DOHH2 (cell line): ENCODE data around the gene SCUBE1.

Source experiments
- H3F3A ChIP-seq: fragments of 200-600 bp; sonication (generic), shearing (Covaris generic); 2 replicates; pipeline ENCODE4 v1.6.0; 2016; ENCODE audit warnings: antibody characterized with exemption, mild to moderate bottlenecking; ENCODE audit not compliant: control insufficient read depth, insufficient read depth
- H3K27ac ChIP-seq: fragments of 200-600 bp; sonication (generic); 2 replicates; pipeline ENCODE4 v1.5.1; 2014; ENCODE audit warnings: low read depth, mild to moderate bottlenecking, low read length, moderate library complexity
- H3K27me3 ChIP-seq: fragments of 200-600 bp; sonication (generic); 2 replicates; pipeline ENCODE4 v1.6.1; 2014; ENCODE audit warnings: mild to moderate bottlenecking, low read length, mixed read lengths; ENCODE audit not compliant: control insufficient read depth
- H3K36me3 ChIP-seq: fragments of 200-600 bp; sonication (generic); 2 replicates; pipeline ENCODE4 v1.6.1; 2014; ENCODE audit warnings: mild to moderate bottlenecking, low read length, moderate library complexity, mixed read lengths; ENCODE audit not compliant: control insufficient read depth
- H3K4me1 ChIP-seq: fragments of 200-600 bp; sonication (generic); 2 replicates; pipeline ENCODE4 v1.6.1; 2014; ENCODE audit warnings: mild to moderate bottlenecking, low read length, mixed read lengths; ENCODE audit not compliant: control insufficient read depth
- H3K4me2 ChIP-seq: fragments of 200-600 bp; sonication (generic); 2 replicates; pipeline ENCODE4 v1.6.0; 2014; ENCODE audit warnings: mild to moderate bottlenecking, low read length, moderate library complexity
- H3K4me3 ChIP-seq: fragments of 200-600 bp; sonication (generic); 2 replicates; pipeline ENCODE4 v1.5.1; 2014; ENCODE audit warnings: mild to moderate bottlenecking, low read length, mixed read lengths
- H3K79me2 ChIP-seq: fragments of 200-600 bp; sonication (generic); 2 replicates; pipeline ENCODE4 v1.6.1; 2014; ENCODE audit warnings: mild to moderate bottlenecking, low read length, mixed read lengths; ENCODE audit not compliant: control insufficient read depth
- H3K9me2 ChIP-seq: fragments of 200-600 bp; sonication (generic); replicated peaks from 2 replicates; pipeline ENCODE4 v1.6.1; 2014; ENCODE audit warnings: mild to moderate bottlenecking, low read length, mixed read lengths; ENCODE audit not compliant: control insufficient read depth
- H3K9me3 ChIP-seq: fragments of 200-600 bp; sonication (generic); 2 replicates; pipeline ENCODE4 v1.6.1; 2014; ENCODE audit warnings: antibody characterized with exemption, low read length, mixed read lengths; ENCODE audit not compliant: control insufficient read depth, insufficient read depth
- H4K20me1 ChIP-seq: fragments of 200-600 bp; sonication (generic); 2 replicates; pipeline ENCODE4 v1.6.0; 2014; ENCODE audit warnings: low read depth, mild to moderate bottlenecking, antibody characterized with exemption, low read length, moderate library complexity; ENCODE audit not compliant: control insufficient read depth, insufficient read depth
- CTCF ChIP-seq: fragments of 200-600 bp; sonication (generic); IDR thresholded peaks from one replicate; pipeline ENCODE4 v1.5.1; 2014; ENCODE audit warnings: antibody characterized with exemption, mild to moderate bottlenecking, low read depth, low read length; ENCODE audit not compliant: poor library complexity, severe bottlenecking
- EZH2phosphoT487 ChIP-seq: fragments of 200-600 bp; sonication (generic); IDR thresholded peaks from 2 replicates; pipeline ENCODE4 v1.6.1; 2017; ENCODE audit warnings: borderline replicate concordance, mild to moderate bottlenecking, antibody characterized with exemption, low read length, moderate library complexity, mixed read lengths

Gene SCUBE1

GRCh38 chr22:43343262-43343669 is at the start of gene SCUBE1:
TSS of gene SCUBE1 (minus strand) at chr22:43343372. CDS start at chr22:43343261, 111 bp downstream.
- no peaks in the 10 kb centered on the region for H3K27me3 ChIP-seq
- H4K20me1 ChIP-seq, result no peaks in the 10 kb centered on the region
- no peaks in the 10 kb centered on the region for H3K9me3 ChIP-seq
- H3K4me3 ChIP-seq, result no peak within 1 kb of the TSS
- no peaks in the 10 kb centered on the region for H3K36me3 ChIP-seq
- no peaks in the 10 kb centered on the region for H3K9me2 ChIP-seq
- H3K79me2 ChIP-seq, result no peaks in the 10 kb centered on the region
- H3K4me2 ChIP-seq, result no peak within 1 kb of the TSS
- H3F3A ChIP-seq, result no peaks in the 10 kb centered on the region
- no peaks in the 10 kb centered on the region for H3K4me1 ChIP-seq
- no peak within 1 kb of the TSS for H3K27ac ChIP-seq
- no peak for TF ChIP-seq EZH2phosphoT487

- Histone ChIP-seq H4K20me1 (no peaks in the 10 kb centered on the region), H3K36me3 (no peaks in the 10 kb centered on the region), H3K79me2 (no peaks in the 10 kb centered on the region), H3K4me1 (no peaks in the 10 kb centered on the region), H3K9me2 (no peaks in the 10 kb centered on the region), H3K9me3 (no peaks in the 10 kb centered on the region), H3K27me3 (no peaks in the 10 kb centered on the region), H3K27ac (no peak overlapping the region), H3F3A (no peaks in the 10 kb centered on the region), H3K4me3 (no peak overlapping the region), H3K4me2 (no peak overlapping the region)
- TF ChIP-seq CTCF (no peak), EZH2phosphoT487 (no peak)
These were observed 49.3 kb upstream of the SCUBE1 start for GRCh38 chr22:43392385-43392989.

GRCh38 chr22:43391306-43391705 is 48.1 kb upstream of the SCUBE1 start:
- H3K4me3 ChIP-seq, result no peak overlapping the region
- no peaks in the 10 kb centered on the region for H3K9me2 ChIP-seq
- no peaks in the 10 kb centered on the region for H3K4me1 ChIP-seq
- no peaks in the 10 kb centered on the region for H3K27me3 ChIP-seq
- no peak for TF ChIP-seq EZH2phosphoT487
- TF ChIP-seq CTCF, result no peak
- no peaks in the 10 kb centered on the region for H3K36me3 ChIP-seq
- no peaks in the 10 kb centered on the region for H3K79me2 ChIP-seq
- H3K27ac ChIP-seq, result no peak overlapping the region
- no peaks in the 10 kb centered on the region for H4K20me1 ChIP-seq
- no peaks in the 10 kb centered on the region for H3F3A ChIP-seq
- H3K4me2 ChIP-seq, result no peak overlapping the region
- no peaks in the 10 kb centered on the region for H3K9me3 ChIP-seq

- Histone ChIP-seq H3K27me3 (peaks cover 1% of the 10 kb centered on the region; the same call in 1 of the 2 replicates), H3K36me3 (no peaks in the 10 kb centered on the region), H3K4me2 (no peak overlapping the region), H3K9me3 (no peaks in the 10 kb centered on the region), H3K27ac (no peak overlapping the region), H3F3A (no peaks in the 10 kb centered on the region), H3K79me2 (no peaks in the 10 kb centered on the region), H4K20me1 (no peaks in the 10 kb centered on the region), H3K4me1 (no peaks in the 10 kb centered on the region), H3K4me3 (no peak overlapping the region), H3K9me2 (no peaks in the 10 kb centered on the region)
- TF ChIP-seq EZH2phosphoT487, result no peak
These were observed 47.7 kb upstream of the SCUBE1 start for GRCh38 chr22:43390872-43391271.
